Measurements from ENCODE around the gene SLC29A1. TPM values are rescaled to one million over a fixed set of nuclear protein-coding genes. Genes with fewer than 3 reads are reported as not detected.

The SLC29A1 gene
- total and polyA plus RNA-seq, 7 donors: 4.2 to 195 (median 147) TPM

DNA sequence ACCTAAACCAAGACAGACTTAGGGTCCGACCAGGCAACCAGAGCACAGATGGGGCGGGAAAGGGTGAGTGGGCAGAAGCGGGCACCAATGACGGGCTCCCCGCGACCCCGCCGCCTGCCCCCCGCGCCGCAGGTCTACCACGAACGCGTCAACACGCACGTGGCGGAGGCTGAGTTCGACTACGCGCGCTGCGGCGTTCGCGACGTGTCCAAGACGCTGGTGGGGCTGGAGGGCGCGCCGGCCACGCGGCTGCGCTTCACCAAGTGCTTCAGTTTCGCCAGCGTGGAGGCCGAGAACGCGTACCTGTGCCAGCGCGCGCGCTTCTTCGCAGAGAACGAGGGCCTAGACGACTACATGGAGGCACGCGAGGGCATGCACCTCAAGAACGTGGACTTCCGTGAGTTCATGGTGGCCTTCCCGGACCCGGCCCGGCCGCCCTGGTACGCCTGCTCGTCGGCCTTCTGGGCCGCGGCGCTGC, 51.9 kb downstream of the SLC29A1 start:
- Histone ChIP-seq H3K4me3 (peak overlapping the region in 3 of 4 donors; percentile 27 to 43 (median 37)), H3K27me3 (peaks cover 28 to 89% (median 70%) of the 10 kb centered on the region in 3 donors)

DNA sequence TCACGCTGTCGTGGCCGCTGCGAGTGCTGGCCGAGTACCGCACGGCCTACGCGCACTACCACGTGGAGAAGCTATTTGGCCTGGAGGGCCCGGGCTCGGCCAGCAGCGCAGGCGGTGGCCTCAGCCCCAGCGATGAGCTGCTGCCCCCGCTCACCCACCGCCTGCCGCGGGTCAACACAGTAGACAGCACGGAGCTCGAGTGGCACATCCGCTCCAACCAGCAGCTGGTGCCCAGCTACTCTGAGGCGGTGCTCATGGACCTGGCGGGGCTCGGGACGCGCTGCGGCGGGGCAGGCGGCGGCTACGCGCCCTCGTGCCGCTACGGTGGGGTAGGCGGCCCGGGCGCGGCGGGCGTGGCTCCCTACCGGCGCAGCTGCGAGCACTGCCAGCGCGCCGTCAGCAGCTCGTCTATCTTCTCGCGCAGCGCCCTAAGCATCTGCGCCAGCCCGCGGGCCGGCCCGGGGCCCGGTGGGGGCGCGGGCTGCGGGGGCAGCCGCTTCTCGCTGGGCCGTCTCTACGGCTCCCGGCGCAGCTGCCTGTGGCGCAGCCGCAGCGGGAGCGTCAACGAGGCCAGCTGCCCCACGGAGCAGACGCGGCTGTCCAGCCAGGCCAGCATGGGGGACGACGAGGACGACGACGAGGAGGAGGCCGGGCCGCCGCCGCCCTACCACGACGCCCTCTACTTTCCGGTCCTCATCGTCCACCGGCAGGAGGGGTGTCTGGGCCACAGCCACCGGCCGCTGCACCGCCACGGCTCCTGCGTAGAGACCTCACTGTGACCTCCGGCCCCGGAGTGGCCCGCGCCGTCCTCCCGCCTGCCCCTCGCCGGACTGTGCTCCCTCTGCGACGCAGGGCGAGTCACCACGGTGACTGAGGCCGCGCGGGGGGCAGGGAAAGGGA, 52.6 kb downstream of the SLC29A1 start:
- TF ChIP-seq, protein P1, sequence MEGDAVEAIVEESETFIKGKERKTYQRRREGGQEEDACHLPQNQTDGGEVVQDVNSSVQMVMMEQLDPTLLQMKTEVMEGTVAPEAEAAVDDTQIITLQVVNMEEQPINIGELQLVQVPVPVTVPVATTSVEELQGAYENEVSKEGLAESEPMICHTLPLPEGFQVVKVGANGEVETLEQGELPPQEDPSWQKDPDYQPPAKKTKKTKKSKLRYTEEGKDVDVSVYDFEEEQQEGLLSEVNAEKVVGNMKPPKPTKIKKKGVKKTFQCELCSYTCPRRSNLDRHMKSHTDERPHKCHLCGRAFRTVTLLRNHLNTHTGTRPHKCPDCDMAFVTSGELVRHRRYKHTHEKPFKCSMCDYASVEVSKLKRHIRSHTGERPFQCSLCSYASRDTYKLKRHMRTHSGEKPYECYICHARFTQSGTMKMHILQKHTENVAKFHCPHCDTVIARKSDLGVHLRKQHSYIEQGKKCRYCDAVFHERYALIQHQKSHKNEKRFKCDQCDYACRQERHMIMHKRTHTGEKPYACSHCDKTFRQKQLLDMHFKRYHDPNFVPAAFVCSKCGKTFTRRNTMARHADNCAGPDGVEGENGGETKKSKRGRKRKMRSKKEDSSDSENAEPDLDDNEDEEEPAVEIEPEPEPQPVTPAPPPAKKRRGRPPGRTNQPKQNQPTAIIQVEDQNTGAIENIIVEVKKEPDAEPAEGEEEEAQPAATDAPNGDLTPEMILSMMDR (IDR thresholded peaks at IDR 0.05): no peak
- no peak for TF ChIP-seq EP300 (IDR thresholded peaks at IDR 0.05)
- TF ChIP-seq POLR2A (IDR thresholded peaks at IDR 0.05): no peak
- no peak for TF ChIP-seq POLR2AphosphoS5 (IDR thresholded peaks at IDR 0.05)
- DNase-seq: no peak
- Histone ChIP-seq H3K27me3 (peaks cover 21 to 82% (median 63%) of the 10 kb centered on the region in 3 donors), H3K9me3 (no peaks in the 10 kb centered on the region), H3K36me3 (no peaks in the 10 kb centered on the region), H3K27ac (no peak overlapping the region), H3K4me3 (peak overlapping the region in 3 of 4 donors; percentile 27 to 43 (median 37)), H3K4me1 (peaks cover 0 to 10% (median 10%) of the 10 kb centered on the region in 4 donors)
- intact Hi-C loops (cut with DNase I): no loop called here
- WGBS, 2 donors: 8 to 16% methylated on average over 109 of the region's 109 CpGs

More for the DNA sequence above, 51.9 kb downstream of the SLC29A1 start:
- Histone ChIP-seq H3K27ac (no peak overlapping the region), H3K9me3 (no peaks in the 10 kb centered on the region), H3K36me3 (no peaks in the 10 kb centered on the region), H3K4me1 (peaks cover 0 to 17% (median 13%) of the 10 kb centered on the region in 4 donors)
- no peak for DNase-seq
- WGBS, 2 donors: 82 to 84% methylated on average over 59 of the region's 59 CpGs
- TF ChIP-seq POLR2AphosphoS5 (IDR thresholded peaks at IDR 0.05) (no peak), POLR2A (IDR thresholded peaks at IDR 0.05) (no peak), EP300 (IDR thresholded peaks at IDR 0.05) (no peak)
- TF ChIP-seq, protein P1 (IDR thresholded peaks at IDR 0.05): no peak
- intact Hi-C loops (cut with DNase I): no loop called here

- intact Hi-C loops (cut with DNase I): no loop called here
- no peak for DNase-seq
- H3K27me3 ChIP-seq: peaks cover 14 to 72% (median 53%) of the 10 kb centered on the region in 3 donors
- no peak overlapping the region for H3K27ac ChIP-seq
- TF ChIP-seq POLR2A (IDR thresholded peaks at IDR 0.05): no peak
- TF ChIP-seq POLR2AphosphoS5 (IDR thresholded peaks at IDR 0.05): no peak
- TF ChIP-seq EP300 (IDR thresholded peaks at IDR 0.05): no peak
- TF ChIP-seq, protein P1 (IDR thresholded peaks at IDR 0.05): no peak
- H3K4me1 ChIP-seq: peaks cover 0 to 10% (median 10%) of the 10 kb centered on the region in 4 donors
- H3K36me3 ChIP-seq: no peaks in the 10 kb centered on the region
- no peak overlapping the region for H3K4me3 ChIP-seq
- WGBS, 2 donors: 70 to 82% methylated on average over 23 of the region's 23 CpGs
- no peaks in the 10 kb centered on the region for H3K9me3 ChIP-seq
Measured at GRCh38 chr6:44276667-44277640, 53.6 kb downstream of the SLC29A1 start.

DNA sequence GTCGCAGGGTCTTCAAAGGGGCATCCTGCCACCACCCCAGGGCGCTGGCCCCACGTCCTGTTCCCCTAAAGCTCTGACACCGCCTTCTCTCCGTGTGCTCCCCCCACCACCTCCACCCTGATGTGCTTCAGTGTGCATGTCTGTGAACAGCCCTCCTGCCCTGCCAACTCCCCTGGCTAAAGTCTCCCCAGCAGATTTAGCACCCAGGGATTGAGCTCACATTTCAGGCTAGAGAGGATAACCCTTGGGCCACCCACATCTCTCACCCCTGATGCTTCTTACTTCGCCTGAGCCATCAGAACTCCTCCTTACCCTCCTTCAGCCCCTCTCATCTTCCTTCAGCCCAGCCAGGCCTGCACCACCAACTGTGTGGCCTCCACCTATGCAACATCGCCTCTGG, 54.4 kb downstream of the SLC29A1 start:
- intact Hi-C loops (cut with DNase I): no loop called here
- TF ChIP-seq POLR2AphosphoS5 (IDR thresholded peaks at IDR 0.05): no peak
- no peak for TF ChIP-seq POLR2A (IDR thresholded peaks at IDR 0.05)
- TF ChIP-seq, protein P1 (IDR thresholded peaks at IDR 0.05): no peak
- no peak for TF ChIP-seq EP300 (IDR thresholded peaks at IDR 0.05)

More for the DNA sequence above, 54.4 kb downstream of the SLC29A1 start:
- no peaks in the 10 kb centered on the region for H3K9me3 ChIP-seq
- H3K4me3 ChIP-seq: no peak overlapping the region
- WGBS, 2 donors: 81 to 84% methylated on average over 7 of the region's 7 CpGs
- H3K27ac ChIP-seq: no peak overlapping the region
- no peaks in the 10 kb centered on the region for H3K36me3 ChIP-seq
- H3K27me3 ChIP-seq: peaks cover 8 to 64% (median 45%) of the 10 kb centered on the region in 3 donors
- no peak for DNase-seq
- peaks cover 0 to 10% (median 10%) of the 10 kb centered on the region in 4 donors for H3K4me1 ChIP-seq
